SH-SY5Y (cell line): ENCODE results near the gene DOK6.

Source experiments
- GATA2 ChIP-seq: IDR thresholded peaks from 2 replicates; pipeline ENCODE4 v1.6.1; 2011; ENCODE audit warnings: mild to moderate bottlenecking, low read depth, low read length
- GATA3 ChIP-seq: IDR thresholded peaks from 2 replicates; pipeline ENCODE4 v1.6.1; 2011; ENCODE audit warnings: low read depth, mild to moderate bottlenecking, low read length, moderate library complexity

- TF ChIP-seq GATA3: no peak
- no peak for TF ChIP-seq GATA2
These were observed 444.0 kb downstream of the DOK6 start for GRCh38 chr18:69844656-69845055.
